NCI-H2227 (cell line): ENCODE data around the gene AUTS2.

ENCODE experiments used
- DNase-seq: peaks from one replicate; lab custom pipeline; 2025; ENCODE audit not compliant: unreplicated experiment; lab: John Stamatoyannopoulos, UW

Gene AUTS2

DNA sequence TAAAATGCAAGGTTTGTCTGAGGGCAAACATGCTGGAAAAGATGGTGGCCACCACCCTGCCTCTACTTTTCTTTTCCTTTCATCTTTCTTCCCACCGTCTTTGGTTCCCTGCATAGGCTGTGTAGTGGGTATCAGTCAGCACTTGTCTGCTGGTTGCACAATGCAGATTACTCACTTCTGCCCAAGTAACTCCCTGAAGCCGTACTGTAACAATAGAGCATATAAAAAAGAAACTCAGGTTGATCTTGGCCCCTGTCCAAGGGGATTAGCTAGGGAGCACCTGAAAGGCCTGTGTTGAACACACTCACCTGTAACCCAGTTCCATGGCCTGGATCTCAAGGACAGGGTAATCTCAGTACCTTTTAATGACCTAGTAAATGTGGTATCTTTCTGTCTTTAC lies 1000.7 kb downstream of the AUTS2 start:
- DNase-seq, result no peak

DNA sequence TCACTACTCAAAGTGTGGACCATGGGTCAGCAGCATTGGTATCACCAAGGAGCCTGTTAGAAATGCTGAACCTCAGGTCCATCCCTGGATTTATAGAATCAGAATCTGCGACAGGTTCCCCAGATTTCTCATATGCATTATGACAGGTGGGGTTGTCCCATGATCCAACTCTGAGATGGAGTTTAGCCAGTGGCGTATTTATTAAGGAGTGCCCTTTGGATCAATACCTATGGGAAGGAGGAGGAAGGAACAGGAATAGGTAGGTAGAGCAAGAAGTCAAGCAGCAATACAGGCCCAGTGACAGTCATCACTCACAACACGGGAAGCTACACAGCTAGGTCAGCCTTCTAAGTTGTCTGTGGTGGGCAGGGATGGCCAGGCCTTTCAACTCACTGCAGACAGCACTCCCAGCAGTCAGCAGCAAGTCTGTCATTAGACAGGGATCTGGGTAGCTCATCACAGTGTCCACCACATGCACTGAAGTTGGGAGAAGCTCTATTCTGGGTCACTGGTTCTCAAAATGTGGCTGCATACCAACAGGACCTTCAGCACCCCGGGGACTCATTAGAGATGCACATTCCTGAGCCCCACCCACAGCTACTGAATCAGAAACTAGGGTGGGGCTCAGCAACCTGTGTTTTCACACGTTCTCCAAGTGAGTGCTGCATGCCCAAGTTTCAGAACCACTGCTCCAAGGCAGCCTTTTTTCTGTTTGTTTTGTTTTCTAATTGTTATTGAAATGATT lies 1001.3 kb downstream of the AUTS2 start:
- DNase-seq, result no peak

DNA sequence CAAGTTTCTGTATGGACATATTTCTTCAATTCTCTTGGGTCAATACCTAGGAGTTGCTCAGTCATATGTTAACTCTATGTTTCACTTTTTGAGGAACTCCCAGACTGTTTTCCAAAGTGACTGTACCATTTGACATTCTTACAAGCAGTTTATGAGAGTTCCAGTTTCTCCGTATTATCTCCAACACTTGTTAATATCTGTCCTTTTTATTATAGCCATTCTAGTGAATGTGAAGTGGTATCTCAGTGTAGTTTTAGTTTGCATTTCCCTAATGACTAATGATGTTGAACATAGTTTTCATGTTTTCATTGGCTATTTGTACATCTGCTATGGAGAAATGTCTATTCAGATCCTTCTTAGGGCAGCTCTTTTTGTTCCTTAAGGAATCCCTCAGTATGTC lies 1002.7 kb downstream of the AUTS2 start:
- DNase-seq, result no peak

DNA sequence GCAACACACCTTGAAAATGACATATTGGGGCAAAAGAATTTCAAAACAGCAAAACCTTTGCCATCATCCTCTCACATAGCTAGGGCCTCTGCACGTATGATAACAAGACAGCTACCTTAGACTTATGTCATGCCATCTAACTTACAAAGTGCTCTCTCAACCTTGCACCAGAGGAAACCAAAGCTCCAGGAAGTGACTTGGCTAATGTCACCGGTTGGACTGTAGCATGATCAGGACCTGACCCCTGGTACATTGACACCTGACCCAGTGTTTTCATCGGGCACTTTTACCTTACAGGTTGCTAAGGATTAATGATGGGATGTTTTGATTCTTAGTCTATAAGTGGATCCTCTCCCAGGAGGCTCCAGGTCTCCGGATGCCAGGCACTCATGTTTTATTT lies 1003.8 kb downstream of the AUTS2 start:
- no peak for DNase-seq

DNA sequence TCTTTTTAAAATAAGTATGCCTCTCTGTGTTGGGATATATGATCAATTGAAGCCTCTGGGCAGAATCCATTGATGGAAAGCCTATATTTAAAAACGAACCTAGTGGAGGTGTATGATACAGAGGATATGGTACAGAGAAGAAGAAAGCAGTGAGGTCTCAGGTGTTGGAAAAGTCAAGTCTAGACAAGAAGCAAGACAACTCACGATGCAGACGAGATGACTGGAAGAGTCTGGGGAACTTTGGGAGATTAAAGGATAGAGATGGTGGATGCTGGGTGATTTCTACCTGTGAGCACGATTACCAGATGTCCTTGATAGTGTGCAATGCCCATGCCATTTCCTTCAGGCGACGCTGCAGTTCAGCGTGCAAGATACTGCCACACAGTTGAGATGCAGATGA lies 1009.0 kb downstream of the AUTS2 start:
- DNase-seq, result no peak

DNA sequence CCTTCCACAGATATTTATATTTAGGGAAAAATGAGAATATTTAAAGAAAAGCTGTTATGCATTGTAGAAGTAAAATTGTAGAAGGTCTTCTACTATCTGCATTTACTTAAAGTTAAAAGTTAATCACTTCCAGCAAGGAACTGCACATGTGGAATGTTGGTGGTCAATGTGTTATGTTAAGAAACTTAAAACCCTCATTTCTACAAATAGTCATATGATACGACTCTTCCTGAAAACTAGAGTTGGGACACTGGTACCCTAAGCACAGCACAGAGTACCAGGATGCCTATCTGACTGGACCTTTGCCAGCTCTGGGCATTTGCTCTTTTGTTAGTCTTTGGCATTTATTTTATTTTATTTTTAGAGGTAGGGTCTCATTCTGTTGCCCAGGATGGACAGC lies 1009.5 kb downstream of the AUTS2 start:
- no peak for DNase-seq

DNA sequence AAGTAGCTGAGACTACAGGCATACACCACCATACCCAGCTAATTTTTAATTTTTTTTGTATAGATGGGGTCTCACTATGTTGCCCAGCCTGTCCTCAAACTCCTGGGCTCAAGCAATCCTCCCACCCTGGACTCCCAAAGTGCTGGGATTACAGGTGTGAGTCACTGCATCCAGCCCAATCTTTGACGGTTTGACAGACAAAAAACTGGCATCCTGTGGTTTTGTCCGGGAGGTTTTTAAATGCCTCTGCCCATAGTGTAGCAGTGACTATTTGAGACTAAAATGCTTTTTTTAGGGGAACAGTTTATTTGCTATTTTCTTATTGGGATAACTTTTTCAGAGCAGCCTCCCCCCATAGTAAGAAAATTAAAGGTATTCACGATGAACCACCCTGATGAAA lies 1010.0 kb downstream of the AUTS2 start:
- DNase-seq, result no peak

DNA sequence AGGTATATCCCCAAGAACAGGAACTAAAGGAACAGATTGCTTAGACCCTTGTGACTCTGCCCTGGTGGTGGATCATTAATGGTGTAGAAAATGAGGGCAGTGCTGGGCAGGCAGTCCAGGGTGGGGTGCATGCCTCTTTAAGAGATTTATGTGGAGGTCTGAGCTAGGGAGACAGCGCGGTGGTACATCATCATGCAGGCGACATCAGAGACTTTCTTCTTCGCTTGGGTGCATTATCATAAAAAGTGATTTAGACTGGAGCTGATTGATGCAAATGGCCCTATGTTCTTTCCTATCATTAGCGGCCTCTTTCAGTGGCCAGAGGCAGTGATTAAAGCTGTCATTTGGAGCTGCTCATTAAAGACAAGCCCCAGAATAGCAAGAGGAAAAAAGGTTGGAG lies 1014.5 kb downstream of the AUTS2 start:
- peak; percentile 22 for DNase-seq

DNA sequence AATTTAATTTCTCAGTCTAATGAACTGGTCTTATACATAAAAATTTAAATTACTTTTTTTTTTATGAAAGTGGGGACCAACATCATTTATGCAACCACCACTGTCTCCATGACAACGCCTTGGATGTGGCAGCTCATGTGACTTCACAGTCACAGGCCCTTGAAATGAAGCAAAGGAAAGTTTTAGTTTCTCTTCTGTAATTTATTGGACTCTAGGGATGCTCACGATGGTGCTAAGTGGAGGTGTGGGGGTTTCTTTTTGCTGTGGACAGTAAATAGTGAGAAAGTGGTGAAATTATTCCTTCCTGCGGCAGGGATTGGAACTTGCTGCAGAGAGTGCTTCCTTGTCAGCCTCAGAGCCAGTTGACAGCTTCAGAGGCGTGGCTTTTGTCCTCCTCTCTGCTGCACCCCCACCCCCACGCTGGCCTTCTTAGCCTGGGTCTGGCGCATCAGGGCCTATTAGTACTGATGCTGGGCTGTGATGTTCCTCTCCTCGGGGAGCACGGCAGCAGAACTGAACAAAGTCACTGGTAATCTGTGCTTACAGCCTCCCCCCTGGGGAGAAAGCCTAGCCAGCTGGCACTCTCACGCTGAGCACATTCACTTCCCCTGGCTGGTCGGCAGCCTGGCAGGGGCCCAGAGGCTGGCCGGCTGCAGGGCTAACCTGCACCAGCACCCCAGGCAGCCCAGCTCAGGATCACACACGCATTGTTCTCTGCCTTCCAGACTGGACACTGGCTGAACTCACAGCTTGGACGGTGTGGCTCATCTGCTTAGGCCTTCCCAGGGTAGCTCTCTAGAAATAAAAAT lies 1016.2 kb downstream of the AUTS2 start:
- DNase-seq, result peak; percentile 82

DNA sequence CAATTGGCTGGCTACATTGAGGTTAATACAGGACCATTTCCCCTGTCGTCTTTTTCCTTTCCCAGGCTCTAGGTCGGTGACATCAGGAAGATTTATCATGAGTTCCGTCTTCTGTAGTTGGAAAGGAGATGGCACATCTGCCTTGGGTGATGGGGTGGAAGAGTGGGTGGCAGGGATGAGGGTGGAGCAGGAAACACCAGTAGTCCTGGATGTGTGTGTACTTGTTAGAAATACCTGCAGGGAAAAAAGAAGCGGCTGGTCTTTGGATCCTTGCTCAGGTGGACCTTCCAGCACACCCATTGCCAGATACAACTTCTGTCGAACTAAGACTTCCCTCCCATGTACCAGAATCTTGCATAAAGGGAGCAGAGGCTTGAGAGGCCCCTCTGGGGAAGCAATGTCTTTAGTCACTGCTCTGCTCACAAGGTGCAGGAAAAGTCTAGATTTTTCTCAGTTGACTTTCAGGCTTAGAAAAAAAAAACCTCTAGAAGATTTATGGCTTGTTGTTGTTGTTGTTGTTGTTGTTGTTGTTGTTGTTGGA lies 1016.9 kb downstream of the AUTS2 start:
- no peak for DNase-seq

DNA sequence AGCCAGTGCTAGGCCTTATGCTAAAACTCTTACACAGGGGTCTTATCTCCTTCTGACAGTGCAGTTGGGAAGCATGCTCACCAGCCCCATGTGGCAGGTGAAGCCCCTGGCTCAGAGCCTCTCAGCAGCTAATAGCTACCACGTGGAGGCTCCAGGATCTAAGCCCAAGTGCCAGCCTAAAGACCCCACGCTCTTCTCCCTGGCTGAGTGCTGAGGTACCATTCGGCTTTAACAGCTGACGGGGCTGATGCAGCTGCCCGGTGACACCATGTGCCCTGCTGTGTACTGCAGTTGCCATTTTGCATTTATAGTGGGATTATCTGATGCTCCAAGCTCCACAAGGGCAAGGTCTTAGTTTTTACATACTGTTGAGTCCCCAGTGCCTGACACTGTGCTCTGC lies 1017.9 kb downstream of the AUTS2 start:
- DNase-seq, result no peak

DNA sequence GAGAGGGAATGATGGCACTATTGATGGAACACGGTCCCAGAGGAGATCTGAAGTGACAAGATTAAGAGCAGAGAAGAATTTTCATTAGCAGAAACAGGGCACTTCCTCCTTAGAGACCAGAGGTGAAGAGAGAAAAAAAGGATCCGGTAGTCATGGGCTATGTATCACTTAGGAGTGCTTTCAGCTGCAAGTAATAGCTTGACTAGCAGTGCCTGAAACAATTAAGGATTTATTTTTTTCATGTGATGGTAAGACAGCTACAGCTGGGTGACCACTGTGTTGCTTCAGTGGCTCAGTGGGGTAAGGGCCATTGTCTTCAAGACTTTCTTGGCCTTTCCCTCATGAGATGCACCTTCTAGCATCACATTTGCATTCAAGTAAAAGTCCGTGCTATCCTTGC lies 1018.5 kb downstream of the AUTS2 start:
- DNase-seq, result no peak

DNA sequence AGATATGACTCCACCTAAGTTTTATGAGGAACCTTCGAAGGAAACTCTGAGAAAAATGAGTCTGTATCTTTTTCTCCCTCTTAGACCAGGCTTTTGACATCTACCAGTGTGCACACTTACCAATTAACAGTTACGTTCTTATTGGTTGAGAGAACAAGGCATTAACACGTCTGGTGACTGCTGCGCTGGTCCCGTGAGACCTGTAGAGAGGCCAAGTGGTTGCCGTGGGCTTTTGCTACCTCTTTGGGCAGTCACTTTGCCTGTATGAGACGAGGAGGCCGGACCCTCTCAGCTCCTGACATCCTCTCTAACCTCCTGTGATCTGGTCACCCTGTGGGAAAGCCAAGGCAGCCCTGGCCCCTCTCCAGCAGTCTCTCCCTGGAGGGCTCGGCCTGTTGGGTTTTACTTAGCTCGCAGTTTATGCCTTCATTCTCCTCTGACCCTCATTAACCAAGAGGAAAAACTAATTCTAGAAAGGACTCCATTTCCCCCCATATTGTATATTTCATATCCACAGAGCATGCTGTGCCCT lies 1019.8 kb downstream of the AUTS2 start:
- DNase-seq, result no peak

DNA sequence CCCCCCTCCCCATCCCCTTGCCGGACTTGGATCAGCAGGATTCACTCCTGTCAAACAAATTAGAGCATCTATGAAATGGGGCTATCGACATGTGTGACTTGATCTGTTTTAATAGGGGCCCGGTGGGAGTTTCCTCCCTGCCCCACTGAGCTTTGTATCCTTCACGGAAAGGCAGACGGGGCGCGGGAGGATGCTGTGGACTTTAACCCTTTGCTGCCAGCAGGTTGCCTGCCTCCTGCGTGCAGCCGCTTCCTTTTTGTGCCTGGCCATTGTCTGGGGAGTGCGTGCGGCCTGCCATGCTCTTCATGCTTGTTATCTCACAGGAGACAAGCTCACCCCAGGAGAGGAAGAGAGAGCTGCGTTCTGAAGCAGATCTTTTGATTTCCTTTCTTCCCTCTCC lies 1020.9 kb downstream of the AUTS2 start:
- peak; percentile 41 for DNase-seq

DNA sequence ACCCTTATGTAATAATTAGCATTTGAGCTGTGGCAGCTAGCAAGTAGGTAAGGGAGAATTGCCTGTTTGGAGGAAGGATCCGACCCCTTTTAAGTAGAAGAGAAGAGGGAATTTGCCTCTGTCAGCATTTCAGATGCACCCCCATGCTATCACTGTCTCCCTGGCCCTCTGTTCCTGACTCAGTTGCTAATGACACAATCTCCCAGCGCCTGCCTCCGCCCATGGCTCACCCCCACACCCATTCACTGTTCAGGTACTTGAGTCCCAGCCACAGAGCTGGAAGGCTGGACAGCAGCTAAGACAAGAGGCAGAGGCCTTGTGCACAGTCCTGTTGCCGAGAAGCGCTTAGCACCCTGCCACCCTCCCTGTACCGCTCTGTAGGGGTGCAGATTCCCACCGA lies 1021.4 kb downstream of the AUTS2 start:
- DNase-seq, result no peak

DNA sequence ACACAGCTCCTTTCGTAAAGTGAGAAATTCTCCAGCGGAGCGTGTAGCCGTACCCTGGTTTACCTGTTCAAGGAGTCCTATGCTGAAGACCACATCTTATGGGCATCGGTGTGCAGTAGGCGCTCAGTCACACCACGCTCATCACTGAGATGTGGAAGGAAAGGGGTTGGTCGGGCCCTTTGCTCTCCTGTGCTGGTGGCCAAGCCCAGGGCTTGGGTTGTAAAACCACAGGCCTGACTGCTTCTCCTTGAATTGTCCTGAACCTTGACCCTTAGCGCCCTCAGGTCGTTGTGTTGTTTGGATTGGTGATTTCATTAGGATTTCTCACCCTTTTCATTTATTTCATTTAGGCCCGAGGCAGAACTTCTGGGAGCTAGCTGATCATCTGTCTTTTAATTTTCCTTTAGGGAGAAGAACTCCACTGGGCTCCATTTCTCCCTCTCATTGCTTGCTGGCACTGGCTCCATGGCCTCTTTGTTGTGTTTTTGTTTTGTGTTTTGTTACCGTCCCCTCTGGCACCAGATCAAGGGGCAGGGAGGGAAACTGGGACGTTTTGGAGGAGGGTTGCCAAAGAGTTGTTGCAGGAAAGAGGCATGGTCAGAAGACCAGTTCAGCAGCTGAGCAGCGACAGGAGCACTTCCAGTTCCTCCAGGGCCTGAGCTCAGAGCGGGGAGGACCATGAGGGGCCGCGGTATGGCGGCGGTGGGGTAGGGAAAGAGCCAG lies 1022.2 kb downstream of the AUTS2 start:
- DNase-seq, result no peak

DNA sequence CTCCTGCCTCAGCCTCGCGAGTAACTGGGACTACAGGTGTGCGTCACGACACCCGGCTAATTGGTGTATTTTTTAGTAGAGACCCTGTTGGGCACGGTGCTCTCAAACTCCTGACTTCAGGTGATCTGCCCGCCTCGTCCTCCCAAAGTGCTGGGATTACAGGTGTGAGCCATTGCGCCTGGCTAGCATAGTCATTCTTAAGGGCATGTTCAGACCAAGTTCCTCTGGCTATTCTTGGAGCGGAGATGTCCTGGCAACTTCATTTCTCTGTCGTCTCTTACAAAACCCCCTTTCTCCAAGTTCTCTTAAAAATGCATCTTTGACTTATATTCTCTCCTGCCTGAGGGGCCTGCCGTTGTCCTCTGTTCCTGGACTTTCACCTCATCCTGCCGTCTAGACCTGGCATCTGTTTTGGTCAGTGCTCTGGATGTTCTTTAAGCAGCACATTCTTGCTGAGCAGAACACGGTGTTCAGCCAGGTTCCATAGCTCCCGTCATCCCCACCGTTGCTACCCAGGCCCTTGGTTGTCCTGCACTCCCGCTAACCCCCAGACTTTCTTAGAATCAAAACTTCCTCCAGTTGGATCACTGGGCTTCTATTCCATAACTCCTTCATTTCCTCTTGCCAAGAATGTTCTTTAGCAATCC lies 1023.8 kb downstream of the AUTS2 start:
- no peak for DNase-seq

DNA sequence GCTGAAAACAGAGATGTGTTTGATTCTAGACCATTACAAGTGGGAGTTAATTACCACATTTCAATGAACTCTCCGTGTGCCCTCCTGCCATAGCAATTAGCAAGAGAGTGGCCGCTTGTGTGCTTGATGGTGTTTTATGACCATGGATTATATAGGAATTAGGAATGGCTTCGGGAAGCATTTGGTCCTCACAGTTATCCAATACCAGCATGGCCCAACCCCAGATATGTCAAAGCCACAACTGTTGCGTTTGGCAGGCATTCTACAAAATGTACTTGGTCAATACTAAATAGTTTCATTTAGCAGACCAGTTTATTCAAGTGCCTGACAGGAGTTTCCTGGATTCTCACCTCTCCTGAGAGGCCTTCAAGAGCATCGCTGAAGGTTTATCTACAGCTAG lies 1024.7 kb downstream of the AUTS2 start:
- no peak for DNase-seq

DNA sequence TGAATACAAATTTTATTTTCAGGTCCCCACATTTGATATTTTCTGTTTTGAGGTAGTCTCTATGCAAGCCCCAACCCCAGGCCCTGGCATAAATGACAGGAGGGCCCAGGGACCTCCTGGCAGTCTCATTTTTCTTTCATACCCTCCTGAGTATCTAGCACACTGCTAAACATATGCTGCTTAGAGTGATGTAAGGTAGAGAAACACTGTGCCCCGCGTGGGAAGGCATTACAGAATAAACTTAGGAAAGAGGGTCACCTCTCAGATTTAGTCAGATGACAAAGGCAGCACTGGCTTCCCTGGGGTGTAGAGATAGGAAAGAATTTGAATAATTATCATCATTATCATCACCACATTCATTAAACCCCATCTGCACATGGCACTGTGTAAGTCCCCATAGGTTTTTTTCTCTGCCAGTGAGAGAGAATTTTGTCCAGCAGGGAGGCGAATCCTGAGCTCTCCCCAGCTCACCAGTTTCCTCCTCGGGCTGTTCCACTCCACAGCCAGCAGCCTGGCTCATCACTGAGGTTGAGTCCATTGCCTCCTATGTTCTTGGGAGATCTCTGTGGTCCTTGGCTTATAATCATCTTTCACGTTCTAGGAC lies 1026.3 kb downstream of the AUTS2 start:
- no peak for DNase-seq

DNA sequence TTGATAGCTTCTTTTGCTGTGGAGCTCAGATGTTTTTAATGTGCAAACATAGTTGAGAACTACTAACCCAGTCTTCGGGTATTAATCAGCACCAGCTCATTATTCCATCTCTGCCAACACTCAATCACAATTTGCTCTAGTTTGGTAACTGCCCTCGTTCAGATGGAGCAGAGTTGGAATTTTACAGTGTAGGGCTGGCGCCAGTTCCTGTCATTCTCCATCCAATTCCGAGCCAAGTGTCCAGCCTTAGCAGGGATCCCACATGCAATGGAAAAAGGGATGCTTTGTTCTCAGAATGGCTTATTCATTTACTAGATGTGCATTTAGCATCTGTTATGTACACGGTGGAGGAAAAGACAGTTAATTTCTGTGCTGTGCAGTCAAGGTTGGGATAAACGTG lies 1029.2 kb downstream of the AUTS2 start:
- DNase-seq, result no peak

DNA sequence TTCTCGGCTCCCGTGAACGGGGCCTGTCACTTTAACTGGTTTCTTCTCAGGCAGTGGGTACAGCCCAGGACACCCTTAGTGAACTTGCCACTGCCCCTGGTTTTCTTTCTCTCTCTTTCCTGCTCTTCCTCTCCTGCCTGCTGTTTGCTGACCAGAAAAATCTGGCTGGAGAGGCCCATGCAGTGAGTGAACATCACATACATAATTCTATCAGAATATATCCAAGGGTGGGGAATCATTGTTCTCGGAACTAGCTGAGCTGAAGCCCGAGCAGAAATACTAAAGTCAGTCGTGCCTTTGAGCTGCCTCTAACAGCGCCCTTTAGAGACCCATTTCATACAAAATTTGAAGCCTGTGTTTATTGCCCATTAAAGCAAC lies 1032.2 kb downstream of the AUTS2 start:
- DNase-seq, result peak; percentile 56
